H1 (cell line): ENCODE results near the gene KHSRP. TPM values are rescaled to one million over a fixed set of nuclear protein-coding genes. Genes with fewer than 3 reads are reported as not detected.
A peak's percentile ranks its signal among the peaks of the same experiment; 100 is the strongest.

Experiments
- CHD2 ChIP-seq: IDR thresholded peaks from 2 replicates; pipeline ENCODE4 v1.6.1; 2012; ENCODE audit warnings: low read length, improper control_type of control experiment
- MAX ChIP-seq: IDR thresholded peaks from 2 replicates; pipeline ENCODE4 v1.6.1; 2012; ENCODE audit warnings: inconsistent platforms
- NANOG ChIP-seq: IDR thresholded peaks from 2 replicates; pipeline ENCODE4 v1.6.1; 2011; ENCODE audit warnings: low read length, low read depth, mild to moderate bottlenecking, inconsistent platforms; ENCODE audit not compliant: insufficient read depth, poor library complexity, severe bottlenecking
- polyA plus RNA-seq, 7 experiments: library from polyadenylated mRNA; depleted of rRNA in 3 of 7; stranded (reverse) in 5 of 7; unstranded in 2 of 7; fragments of >200 nt in 5 of 7; fragments of 200-250 nt in 2 of 7; gene quantifications; 1 replicate in 5 of 7; 2 replicates in 1 of 7; 4 replicates in 1 of 7; pipeline versions ENCODE4 v1.2.1 to v1.2.3, GENCODE V29; 2011 to 2013; ENCODE audit warnings: missing spikeins in 2 of 7, mixed read lengths in 2 of 7
- total RNA-seq: library from RNA; stranded (reverse); fragmentation: NEBNext Ultra II Directional; extraction: Animal tissue kit (Norgen Biotek cat#: 25700); gene quantifications from 2 replicates; pipeline ENCODE4 v1.2.1, GENCODE V29; 2021

Gene KHSRP
- total and polyA plus RNA-seq, 2 of the 8 experiments (the other 6 are each of a cell fraction or from before 2014, with no cell fraction given), result 143 to 573 TPM

GRCh38 chr19:6412447-6413091 lies 12.0 kb downstream of the KHSRP start (continued):
- TF ChIP-seq MAX (0 out of 2 replicates have a peak, but pooled peaks have one; percentile 7), CHD2 (no peak), NANOG (peak; percentile 57)
